HK-2 (cell line): ENCODE measurements around the gene ZNF841.
"Not testable (repeated sequence)": the region's sequence is repeated elsewhere in the genome, so short reads cannot be mapped to it uniquely, and the experiment has no call there.

Experiments used
- DNase-seq: peaks from one replicate; pipeline ENCODE4 v3.0.0-alpha.2; 2018; ENCODE audit not compliant: unreplicated experiment

The ZNF841 gene

GRCh38 chr19:52095172-52096014 lies at the start of gene ZNF841:
Gene ZNF841, minus strand, starts transcription at chr19:52095765. Its CDS starts 10,964 bp downstream, at chr19:52084801.
- peak; percentile 95 for DNase-seq

- DNase-seq, result no peak
Observed at GRCh38 chr19:52142001-52142595, 46.5 kb upstream of the ZNF841 start.

GRCh38 chr19:52141203-52141602 lies 45.6 kb upstream of the ZNF841 start:
- DNase-seq, result no peak

- DNase-seq, result no peak
Observed at GRCh38 chr19:52140032-52140710, 44.6 kb upstream of the ZNF841 start.

GRCh38 chr19:52139252-52140031 lies 43.9 kb upstream of the ZNF841 start, which contains the start of gene ZNF616:
Gene ZNF616, minus strand, starts transcription at chr19:52139938. Its CDS starts 9,426 bp downstream, at chr19:52130512.
- peak; percentile 97 for DNase-seq

GRCh38 chr19:52138983-52139251 lies 43.4 kb upstream of the ZNF841 start:
- DNase-seq, result no peak

- DNase-seq, result peak; percentile 40
Observed at GRCh38 chr19:52138278-52138982, 42.9 kb upstream of the ZNF841 start.

GRCh38 chr19:52120286-52120685 lies 24.7 kb upstream of the ZNF841 start:
- DNase-seq, result no peak

GRCh38 chr19:52115526-52116053 lies 20.0 kb upstream of the ZNF841 start:
- DNase-seq, result no peak

GRCh38 chr19:52114691-52115090 lies 19.1 kb upstream of the ZNF841 start:
- DNase-seq, result no peak

- DNase-seq, result no peak
Observed at GRCh38 chr19:52112624-52113023, 17.1 kb upstream of the ZNF841 start.

- no peak for DNase-seq
Observed at GRCh38 chr19:52110780-52111179, 15.2 kb upstream of the ZNF841 start.

- no peak for DNase-seq
Observed at GRCh38 chr19:52102782-52103181, 7.2 kb upstream of the ZNF841 start.

- DNase-seq, result no peak
Observed at GRCh38 chr19:52101866-52102562, 6.4 kb upstream of the ZNF841 start.

GRCh38 chr19:52099497-52100138 lies 4.1 kb upstream of the ZNF841 start:
- no peak for DNase-seq

- not testable (repeated sequence) for DNase-seq
Observed at GRCh38 chr19:52096416-52096815, 851 bp upstream of the ZNF841 start.

GRCh38 chr19:52094526-52095130 lies 937 bp downstream of the ZNF841 start:
- DNase-seq, result no peak

- no peak for DNase-seq
Observed at GRCh38 chr19:52086481-52086880, 9.1 kb downstream of the ZNF841 start.

GRCh38 chr19:52070496-52070895 lies 25.1 kb downstream of the ZNF841 start:
- DNase-seq, result no peak

GRCh38 chr19:52069653-52070052 lies 25.9 kb downstream of the ZNF841 start:
- no peak for DNase-seq
